Stimulated activated CD8-positive, alpha-beta memory T cell treated with anti-CD3 and anti-CD28 coated beads, Interleukin-15, amount 100 ng/mL, for 1 hour (primary cell): ENCODE measurements around the gene CDH23.

Experiments used
- DNase-seq: peaks from one replicate; pipeline ENCODE4 v3.0.0-alpha.2; 2020; ENCODE audit warnings: low read depth

The CDH23 gene

DNA sequence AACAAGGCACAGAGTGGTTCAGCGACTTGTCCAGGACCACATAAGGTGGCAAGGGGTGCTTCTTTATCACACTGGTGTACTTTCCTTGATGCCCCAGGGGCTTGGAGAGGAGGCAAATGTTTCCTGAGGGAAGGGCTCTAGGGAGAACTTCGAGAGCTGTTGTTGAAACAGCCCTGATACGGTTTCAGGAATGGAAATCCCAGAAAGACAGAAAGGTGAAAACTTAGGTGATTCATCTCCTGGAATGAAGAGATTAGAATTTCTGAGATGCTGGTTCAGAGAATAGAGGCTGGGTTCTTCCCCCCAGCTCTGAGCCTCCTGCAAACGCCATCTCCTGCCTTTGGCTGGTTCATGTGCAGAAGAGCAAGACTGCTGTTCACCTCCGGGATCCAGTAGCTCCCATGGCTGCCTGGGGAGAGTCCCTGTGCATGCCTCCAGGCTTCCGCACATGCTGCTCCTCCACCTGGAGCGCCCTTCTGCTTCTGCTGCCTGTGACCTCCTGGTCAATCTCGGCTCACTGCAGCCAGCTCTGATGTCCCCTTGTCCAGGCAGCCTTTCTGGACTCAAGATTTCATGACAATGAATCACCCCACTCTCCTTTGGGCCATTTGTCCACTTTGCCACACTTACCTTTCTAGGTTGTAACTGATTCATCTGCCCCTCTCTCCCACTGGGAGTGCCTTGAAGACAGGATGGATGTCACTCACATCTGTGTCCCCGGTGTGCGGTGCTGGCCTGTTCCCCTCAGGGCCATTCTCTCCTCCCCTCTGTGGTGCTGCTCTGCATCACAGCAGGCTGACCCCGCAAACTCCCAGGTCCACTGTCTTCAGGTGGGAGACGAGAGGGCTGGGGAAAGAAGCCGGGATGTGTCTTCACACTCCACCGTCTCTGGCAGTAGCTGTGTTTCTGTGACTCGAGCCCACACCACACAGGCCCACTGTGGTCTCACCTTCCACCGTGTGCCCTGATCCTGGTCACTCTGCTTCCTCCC lies 3.6 kb upstream of the CDH23 start:
- DNase-seq: no peak

DNA sequence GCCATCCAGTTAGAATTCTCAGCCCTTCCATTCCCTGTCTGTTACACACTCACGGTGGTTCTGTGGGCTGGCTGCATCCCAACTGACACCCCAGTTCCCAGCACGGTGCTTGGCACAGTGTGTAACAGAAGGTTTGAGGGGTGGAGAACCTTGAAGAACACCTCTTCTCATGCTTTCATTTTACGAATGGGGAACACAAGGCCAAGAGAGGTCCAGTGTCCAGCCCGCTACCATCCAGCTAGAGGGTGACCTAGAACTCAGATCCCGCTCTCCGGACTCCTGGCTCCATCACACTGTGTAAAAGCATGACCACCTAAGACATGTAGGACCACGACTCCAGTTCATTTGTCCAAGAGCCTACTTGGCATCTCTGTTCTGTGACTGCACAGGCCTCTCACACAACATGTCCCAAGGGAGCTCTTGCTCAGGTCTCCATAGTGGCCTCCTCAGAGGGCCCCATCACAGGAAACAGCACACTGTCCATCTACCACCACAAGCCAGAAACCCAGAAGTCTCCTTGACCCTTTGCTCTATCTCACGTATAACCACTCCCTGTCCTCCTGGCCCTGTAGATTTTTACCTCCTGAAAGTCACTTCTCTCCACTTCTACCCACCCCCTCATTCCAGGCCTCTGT lies 2.8 kb upstream of the CDH23 start:
- no peak for DNase-seq

GRCh38 chr10:71394926-71395562 lies 1.7 kb upstream of the CDH23 start:
- DNase-seq: no peak

DNA sequence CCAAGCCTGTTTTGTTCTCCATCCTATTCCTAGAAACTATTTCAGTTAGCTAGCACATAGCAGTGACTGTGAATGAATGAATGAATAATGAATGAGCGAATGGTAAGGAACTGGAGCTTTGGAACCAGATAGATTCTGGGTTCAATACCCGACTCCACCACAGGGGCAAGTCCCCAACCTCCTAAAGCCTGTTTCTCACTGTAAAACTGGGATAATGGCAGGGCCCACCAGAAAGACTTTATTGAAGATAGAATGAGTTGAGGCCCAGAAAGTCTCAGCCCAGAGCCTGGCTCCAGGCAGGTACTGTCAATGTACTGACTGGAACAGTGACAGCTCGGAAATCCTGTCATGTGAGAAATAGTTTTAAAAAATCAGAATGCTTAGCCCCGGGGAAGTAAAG lies 1.1 kb upstream of the CDH23 start:
- no peak for DNase-seq

DNA sequence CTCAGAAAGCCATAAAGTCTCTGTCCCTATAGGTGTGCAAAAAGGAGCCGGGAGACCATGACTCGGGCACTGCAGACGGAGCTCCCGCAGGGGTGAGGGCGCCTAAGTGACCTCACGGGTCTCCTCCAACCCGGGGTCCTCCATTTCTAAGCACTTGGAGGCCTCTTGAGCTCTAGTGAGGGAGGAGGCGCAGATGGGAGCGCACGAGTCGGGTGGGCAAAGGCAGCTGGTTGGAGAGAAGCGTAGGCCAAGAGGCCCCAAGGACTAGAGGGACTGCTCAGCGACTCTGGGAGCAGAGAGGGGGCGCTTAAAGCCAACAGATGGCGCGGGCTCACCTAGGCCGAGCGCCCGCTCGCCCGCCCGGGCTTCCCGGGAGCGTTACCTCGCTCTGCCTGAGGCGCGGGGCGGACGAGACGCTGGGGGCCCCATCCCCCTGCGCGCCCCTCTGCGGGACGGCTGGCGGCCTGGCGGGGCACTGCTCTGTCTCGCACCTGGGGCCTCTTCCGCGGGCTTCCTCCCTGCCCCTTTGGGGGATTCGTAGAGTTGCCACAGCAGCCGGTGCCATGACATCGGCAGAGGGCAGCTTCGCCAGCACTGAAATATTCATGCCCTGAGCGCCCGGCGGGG lies 523 bp upstream of the CDH23 start:
- DNase-seq: no peak

- DNase-seq: no peak
Observed at GRCh38 chr10:71397296-71398212, 834 bp downstream of the CDH23 start.

GRCh38 chr10:71398976-71399375 lies 2.3 kb downstream of the CDH23 start:
- no peak for DNase-seq

DNA sequence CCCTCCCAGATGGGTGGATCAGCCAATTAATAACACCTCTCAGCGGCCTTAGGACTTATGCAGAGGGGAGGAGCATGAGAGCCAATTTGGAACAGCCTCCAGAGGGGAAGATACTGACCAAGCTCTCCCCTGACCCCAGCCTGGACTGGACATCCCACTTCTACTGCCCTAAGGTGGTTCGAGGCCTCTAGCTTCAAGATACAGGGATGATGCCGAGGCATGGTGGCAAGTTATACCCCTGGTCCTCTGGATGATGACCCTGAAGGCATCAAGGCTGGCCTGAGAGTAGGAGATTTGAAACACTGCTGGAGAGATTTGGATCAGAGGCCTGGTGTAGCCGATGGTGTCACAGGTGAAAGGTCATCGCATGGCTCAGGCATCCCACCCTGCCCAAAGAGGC lies 3.2 kb downstream of the CDH23 start:
- no peak for DNase-seq

- no peak for DNase-seq
Observed at GRCh38 chr10:71401056-71401455, 4.3 kb downstream of the CDH23 start.

DNA sequence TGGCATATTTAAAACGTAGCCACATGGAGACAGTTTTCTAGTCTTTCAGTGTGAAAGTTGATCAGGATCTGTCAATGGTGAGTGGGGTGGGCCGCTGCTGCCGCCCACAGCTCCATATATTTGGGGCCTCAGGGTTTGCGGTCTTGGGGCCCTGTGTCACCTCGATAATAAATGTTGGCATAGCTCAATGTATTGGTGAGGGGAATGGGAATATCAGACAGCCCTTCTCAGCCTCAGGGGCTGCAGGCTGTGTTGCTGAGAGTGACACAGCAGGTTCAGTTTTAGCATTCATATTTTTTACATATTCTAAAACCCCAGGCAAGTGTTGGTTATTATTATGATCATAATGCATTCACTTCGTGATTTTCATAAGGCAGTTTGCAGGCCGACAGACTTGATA lies 5.3 kb downstream of the CDH23 start:
- DNase-seq: no peak

- no peak for DNase-seq
Observed at GRCh38 chr10:71404503-71405295, 8.0 kb downstream of the CDH23 start.

DNA sequence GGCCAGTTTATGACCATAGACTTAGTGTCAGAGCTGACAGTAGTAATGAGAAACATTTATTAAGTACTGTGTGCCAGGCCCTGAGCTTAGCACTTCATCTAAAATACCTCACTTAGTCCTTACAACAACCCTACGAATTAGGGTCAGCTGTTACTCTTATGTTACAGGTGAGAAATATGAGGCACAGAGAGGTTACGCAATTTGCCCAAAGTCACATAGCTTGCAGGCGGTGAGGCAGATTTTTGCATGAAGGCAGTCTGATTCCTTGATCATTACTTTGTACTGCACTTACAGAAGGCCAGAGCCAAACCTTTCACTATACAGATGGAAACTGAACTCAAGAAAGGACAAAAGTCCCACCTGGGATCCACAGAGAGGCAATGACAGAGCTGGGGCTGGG lies 10.2 kb downstream of the CDH23 start:
- no peak for DNase-seq

DNA sequence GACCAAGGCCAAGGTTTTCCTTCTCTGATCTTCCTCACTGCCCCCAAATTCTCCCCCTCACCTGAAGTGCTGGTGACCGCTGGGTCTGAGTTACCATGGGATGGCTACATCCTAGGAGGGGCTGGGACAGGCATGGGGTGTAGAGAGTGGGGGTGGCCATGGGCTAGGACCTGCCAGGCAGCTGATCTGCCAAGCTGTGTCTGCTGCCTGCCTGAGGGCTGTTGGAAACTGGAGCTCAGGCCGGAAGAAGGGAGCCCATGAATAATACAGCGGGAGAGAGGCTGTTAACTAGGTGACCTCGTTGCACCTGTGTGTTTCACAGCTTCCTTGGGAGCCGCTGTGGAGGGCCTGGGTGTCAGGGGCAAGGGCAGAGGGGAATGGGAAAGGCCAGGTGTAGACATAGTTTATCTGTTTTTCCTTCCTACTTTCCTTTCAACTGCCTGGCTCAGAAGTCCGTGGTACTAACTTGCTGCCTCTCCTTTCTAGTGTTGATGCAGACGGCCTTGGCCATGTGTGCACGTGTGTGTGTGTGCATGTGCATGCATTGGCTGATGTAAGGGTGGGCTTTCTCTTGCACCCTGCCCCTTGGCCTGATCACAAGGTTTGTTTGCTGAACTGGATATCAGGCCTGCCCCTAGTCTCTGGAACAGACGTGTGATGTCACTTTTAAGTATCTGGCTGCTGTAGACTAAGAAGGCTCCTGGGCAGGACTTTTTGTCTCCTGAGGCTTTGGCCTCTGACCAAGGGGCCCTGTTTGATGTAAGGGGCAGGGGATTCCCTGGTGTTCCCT lies 11.9 kb downstream of the CDH23 start:
- no peak for DNase-seq

DNA sequence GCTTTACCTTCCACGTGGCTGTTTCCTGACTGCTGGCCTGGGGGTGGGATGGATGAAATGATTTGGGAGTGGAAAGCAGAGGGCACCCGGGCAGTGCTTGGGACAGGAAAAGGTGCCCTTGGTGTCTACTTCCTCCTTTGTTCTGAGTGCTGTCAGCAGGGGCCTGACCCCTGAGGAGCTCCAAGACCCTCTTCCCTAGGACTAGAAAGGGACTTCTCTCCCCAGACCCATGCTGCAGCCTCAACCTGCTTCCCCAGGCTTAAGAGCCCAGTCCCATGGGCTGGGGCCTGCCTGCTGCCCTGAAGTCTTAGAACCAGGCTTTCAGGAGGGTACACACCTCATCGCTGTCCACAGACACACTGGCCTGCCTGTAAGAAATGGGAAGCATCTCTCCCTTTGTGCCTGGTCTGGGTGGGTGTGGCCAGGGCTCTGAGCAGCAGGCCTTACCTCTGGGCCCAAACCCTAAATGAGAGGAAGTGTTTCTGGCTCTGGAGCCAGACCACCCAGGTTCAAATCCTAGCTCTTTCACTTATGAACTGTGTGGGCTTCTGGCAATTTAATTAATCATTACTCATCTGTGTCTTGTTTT lies 12.9 kb downstream of the CDH23 start:
- no peak for DNase-seq

GRCh38 chr10:71413581-71413980 lies 16.9 kb downstream of the CDH23 start:
- no peak for DNase-seq

- DNase-seq: no peak
Observed at GRCh38 chr10:71414359-71414758, 17.6 kb downstream of the CDH23 start.

- DNase-seq: no peak
Observed at GRCh38 chr10:71419002-71419540, 22.4 kb downstream of the CDH23 start.

- DNase-seq: no peak
Observed at GRCh38 chr10:71419750-71420149, 23.0 kb downstream of the CDH23 start.

DNA sequence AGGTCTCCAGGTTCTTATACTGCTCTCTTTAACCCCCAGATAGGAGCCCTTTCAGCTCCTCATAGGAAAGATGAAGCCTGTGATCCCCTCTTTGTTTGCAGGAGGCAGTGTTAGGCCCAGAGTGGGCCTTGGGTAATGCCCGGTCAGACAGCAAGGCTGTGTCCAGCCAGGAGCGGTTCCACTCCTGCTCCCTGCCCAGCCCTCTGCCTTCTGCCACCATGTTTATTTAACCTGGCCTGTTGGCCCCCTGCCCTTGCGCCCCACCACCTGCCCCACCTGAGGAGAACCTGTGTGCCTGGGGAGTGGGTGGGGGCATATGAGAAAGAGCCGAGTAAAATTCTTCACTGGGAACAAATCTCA lies 24.3 kb downstream of the CDH23 start:
- DNase-seq: no peak
